ES-I3 (cell line): Measurements from ENCODE around the gene IRGQ.
"Not testable (repeated sequence)": the region's sequence is repeated elsewhere in the genome, so short reads cannot be mapped to it uniquely, and the experiment has no call there.

ENCODE experiments used
- H3K36me3 ChIP-seq: 2 replicates; pipeline ENCODE4 v1.6.1; 2013; ENCODE audit warnings: mild to moderate bottlenecking, low read length, control low read depth, moderate library complexity; ENCODE audit not compliant: insufficient read depth
- H3K4me1 ChIP-seq: 2 replicates; pipeline ENCODE4 v1.6.1; 2013; ENCODE audit warnings: mild to moderate bottlenecking, control low read depth, low read length; ENCODE audit not compliant: insufficient read depth
- H3K9ac ChIP-seq: 2 replicates; pipeline ENCODE4 v1.6.1; 2013; ENCODE audit warnings: low read depth, mild to moderate bottlenecking, low read length, moderate library complexity
- H3K9me3 ChIP-seq: 2 replicates; pipeline ENCODE4 v1.6.1; 2013; ENCODE audit warnings: mild to moderate bottlenecking, low read length, moderate library complexity; ENCODE audit not compliant: control insufficient read depth, insufficient read depth

The IRGQ gene

GRCh38 chr19:43597876-43598275 is 1.9 kb upstream of the IRGQ start:
- Histone ChIP-seq H3K4me1 (no peaks in the 10 kb centered on the region), H3K9ac (no peak overlapping the region), H3K9me3 (no peaks in the 10 kb centered on the region), H3K36me3 (peaks cover 7% of the 10 kb centered on the region; the same call in 1 of the 2 replicates)

DNA sequence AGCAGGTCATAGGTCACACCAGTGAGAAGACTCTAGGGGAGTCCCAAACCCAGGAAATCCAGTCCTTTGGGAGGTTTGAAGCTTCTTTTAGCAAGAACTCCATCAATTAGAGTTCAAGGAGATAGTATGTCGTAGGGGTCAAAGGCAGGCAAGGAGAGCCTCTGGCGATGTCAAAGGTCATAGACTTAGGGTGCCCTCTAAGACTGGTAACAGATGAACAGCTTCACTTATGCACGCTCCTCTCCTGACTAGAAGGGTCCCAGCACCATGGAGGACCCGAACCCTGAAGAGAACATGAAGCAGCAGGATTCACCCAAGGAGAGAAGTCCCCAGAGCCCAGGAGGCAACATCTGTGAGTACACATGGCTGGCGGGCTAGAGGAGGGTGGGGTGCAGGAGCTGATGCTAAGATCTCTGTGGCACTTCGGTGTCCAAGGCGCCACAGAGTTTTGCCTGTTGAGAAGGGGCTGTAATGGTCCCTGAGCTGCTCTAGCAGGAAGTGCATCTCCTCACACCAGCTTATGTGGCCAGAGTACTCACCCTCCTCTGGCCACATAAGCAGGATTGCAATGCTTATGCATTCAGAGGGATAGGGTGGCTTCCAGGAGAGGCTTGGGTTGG is 1.0 kb upstream of the IRGQ start:
- Histone ChIP-seq H3K4me1 (no peaks in the 10 kb centered on the region), H3K9ac (peak overlapping the region; percentile 76), H3K36me3 (peaks cover 7% of the 10 kb centered on the region; the same call in 1 of the 2 replicates)

DNA sequence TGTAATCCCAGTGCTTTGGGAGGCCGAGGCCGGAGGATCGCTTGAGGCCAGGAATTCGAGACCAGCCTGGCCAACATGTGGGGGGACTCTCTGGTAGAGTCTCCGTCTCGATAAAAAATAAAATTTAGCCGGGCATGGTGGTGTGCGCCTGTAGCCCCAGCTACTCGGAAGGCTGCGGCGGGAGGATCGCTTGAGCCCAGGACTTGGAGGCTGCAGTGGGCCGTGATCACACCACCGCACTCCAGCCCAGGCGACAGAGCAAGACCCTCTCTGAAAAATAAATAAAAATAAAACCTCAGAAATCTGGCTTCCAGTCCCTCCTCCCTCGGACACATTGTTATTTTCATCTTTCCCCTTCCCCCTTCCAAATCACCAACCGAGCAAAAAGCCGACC is 332 bp downstream of the IRGQ start:
- peak overlapping the region; percentile 69 for H3K9ac ChIP-seq
- peaks cover 7% of the 10 kb centered on the region; the same call in 1 of the 2 replicates for H3K36me3 ChIP-seq
- no peaks in the 10 kb centered on the region for H3K9me3 ChIP-seq
- H3K4me1 ChIP-seq, result no peaks in the 10 kb centered on the region

More for the DNA sequence above, 1.0 kb upstream of the IRGQ start:
- no peaks in the 10 kb centered on the region for H3K9me3 ChIP-seq

GRCh38 chr19:43594710-43595604 is 977 bp downstream of the IRGQ start:
- peak overlapping the region; percentile 69 for H3K9ac ChIP-seq
- peaks cover 6% of the 10 kb centered on the region; the same call in 1 of the 2 replicates for H3K36me3 ChIP-seq
- H3K4me1 ChIP-seq, result no peaks in the 10 kb centered on the region
- no peaks in the 10 kb centered on the region for H3K9me3 ChIP-seq

GRCh38 chr19:43594081-43594697 is 1.7 kb downstream of the IRGQ start:
- Histone ChIP-seq H3K9me3 (no peaks in the 10 kb centered on the region), H3K36me3 (peaks cover 4% of the 10 kb centered on the region; the same call in 1 of the 2 replicates), H3K9ac (no peak overlapping the region), H3K4me1 (no peaks in the 10 kb centered on the region)

DNA sequence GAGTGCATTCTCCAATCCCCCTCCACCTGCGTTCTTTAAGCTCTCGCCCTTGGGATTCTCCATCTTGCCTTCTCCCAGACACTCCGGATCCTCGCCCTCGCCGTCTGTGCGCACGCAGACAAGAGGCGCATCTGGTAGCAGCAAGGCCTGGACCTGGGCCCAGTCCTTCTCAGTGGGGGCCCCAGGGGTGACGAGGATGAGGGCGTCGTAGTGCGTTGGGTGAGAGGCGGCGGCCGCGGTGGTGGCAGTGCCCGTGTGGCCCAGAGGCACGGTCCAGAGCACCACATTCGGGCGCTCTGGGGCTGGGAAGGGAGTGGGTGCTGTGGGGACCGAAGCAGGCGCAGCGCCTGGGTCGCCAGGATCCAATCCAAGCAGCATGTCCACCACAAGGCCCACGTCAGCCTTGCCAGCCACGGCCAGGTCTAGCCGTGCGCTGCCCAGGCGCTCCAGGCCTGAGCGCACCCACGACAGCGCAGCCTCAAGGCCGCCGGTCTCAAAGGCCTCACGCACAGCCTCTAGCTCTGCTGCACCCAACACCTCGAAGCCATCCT is 3.1 kb downstream of the IRGQ start:
- Histone ChIP-seq H3K4me1 (no peaks in the 10 kb centered on the region), H3K9me3 (no peaks in the 10 kb centered on the region), H3K36me3 (peaks cover 4% of the 10 kb centered on the region; the same call in 1 of the 2 replicates), H3K9ac (no peak overlapping the region)

DNA sequence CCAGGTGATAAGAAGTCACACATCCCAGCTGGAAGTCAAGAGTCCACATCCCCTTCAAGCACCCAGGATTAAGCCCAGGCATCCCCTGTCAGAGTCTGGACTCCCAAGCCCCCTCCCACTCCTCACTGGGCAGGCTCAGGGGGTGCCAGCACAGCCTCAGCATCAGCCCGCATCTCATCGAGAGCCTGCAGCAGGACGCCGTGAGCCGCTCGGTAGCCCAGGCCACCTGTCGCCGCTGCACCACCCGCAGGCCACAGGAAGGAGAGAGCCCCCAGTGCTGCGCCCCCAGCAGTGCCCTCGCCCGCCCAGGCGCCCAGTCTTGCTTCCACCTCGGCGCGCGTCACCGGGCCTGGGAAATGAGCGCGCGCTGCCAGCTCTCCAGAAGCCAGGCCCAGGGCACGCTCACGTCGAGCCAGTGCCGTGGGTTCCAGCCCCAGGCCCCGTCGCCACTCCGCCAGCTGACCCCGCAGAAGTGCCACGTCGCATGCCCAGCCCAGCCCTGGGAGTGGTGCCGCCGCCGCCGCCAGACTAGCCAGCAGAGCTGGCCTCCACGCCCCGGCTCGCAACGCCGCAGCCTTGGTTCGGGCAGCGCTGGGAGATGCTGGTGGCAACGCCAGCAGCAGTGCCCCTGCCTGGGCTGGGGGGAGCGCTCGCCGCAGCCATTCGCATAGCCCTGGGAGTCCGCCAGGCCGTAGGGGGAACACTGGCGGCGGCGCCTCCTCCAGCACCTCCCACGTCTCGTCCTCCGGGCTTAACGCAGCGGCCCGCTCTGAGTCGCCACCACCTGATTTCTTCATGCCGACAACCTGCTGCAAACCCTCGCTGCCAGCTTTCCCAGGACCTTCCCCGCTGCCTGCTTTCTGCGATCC is 3.8 kb downstream of the IRGQ start:
- H3K4me1 ChIP-seq, result no peaks in the 10 kb centered on the region
- no peak overlapping the region for H3K9ac ChIP-seq
- no peaks in the 10 kb centered on the region for H3K9me3 ChIP-seq
- H3K36me3 ChIP-seq, result peaks cover 4% of the 10 kb centered on the region; the same call in 1 of the 2 replicates

- Histone ChIP-seq H3K9me3 (no peaks in the 10 kb centered on the region), H3K36me3 (peaks cover 4% of the 10 kb centered on the region; the same call in 1 of the 2 replicates), H3K4me1 (no peaks in the 10 kb centered on the region), H3K9ac (no peak overlapping the region)
Measured at GRCh38 chr19:43589678-43590077, 6.3 kb downstream of the IRGQ start.

DNA sequence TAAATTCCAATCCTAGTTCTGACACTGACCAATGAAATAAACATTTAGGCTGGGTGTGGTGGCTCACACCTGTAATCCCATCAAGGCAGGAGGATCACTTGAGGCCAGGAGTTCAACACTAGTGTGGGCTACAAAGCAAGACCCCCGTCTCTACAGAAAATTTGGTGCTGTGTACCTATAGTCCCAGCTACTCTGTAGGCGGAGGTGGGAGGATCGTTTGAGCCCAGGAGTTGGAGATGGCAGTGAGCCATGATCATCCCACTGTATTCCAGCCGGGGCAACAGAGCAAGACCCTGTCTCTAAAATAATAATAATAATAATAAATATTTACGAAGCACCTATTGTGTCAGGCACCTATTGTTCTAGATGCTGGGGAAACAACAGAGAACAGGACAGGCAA is 6.7 kb downstream of the IRGQ start:
- no peaks in the 10 kb centered on the region for H3K9me3 ChIP-seq
- H3K9ac ChIP-seq, result no peak overlapping the region
- H3K36me3 ChIP-seq, result peaks cover 4% of the 10 kb centered on the region; the same call in 1 of the 2 replicates
- H3K4me1 ChIP-seq, result no peaks in the 10 kb centered on the region

GRCh38 chr19:43587029-43587428 is 8.9 kb downstream of the IRGQ start:
- not testable (repeated sequence) for H3K36me3 ChIP-seq, H3K9ac ChIP-seq, H3K9me3 ChIP-seq, H3K4me1 ChIP-seq

DNA sequence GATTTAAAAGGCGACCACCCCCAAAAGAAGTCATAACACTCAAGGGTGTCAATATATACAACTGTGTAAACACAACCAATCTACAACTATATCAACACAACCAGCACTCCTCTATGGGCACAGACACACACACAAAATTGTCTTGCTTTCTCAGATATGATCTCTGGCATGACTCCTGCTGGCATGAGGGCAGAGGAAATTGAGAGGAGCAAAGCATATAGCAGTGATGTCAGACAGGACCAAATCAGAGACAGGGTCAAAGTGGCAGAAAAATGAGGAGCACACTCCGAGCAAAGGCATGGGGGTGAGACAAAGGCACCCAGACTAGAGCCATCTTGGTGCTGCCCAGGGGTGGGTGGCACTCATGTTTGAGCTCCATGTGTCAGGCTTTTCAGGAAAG is 9.6 kb downstream of the IRGQ start:
- Histone ChIP-seq H3K9me3 (no peaks in the 10 kb centered on the region), H3K4me1 (peaks cover 3% of the 10 kb centered on the region; the same call in 1 of the 2 replicates), H3K36me3 (no peaks in the 10 kb centered on the region), H3K9ac (no peak overlapping the region)

- H3K36me3 ChIP-seq, result no peaks in the 10 kb centered on the region
- peaks cover 3% of the 10 kb centered on the region; the same call in 1 of the 2 replicates for H3K4me1 ChIP-seq
- no peak overlapping the region for H3K9ac ChIP-seq
- no peaks in the 10 kb centered on the region for H3K9me3 ChIP-seq
Measured at GRCh38 chr19:43584484-43584883, 11.4 kb downstream of the IRGQ start.

DNA sequence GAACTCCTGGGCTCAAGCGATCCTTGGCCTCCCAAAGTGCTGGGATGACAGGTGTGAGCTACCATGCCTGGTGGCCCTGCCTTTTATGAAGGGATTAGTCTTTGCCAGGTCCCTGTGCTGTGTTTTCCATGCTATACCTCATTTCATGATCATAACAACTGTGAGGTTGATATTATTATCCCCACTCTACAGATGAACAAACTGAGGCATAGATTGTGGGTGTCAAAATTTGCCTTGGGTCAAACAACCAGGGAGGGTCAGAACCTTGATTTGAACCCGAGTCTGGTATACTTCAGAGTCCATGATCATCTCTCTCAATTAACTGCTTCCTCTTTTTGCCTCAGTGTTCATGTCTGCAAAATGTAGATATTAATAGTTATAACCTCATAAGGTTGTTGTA is 13.4 kb downstream of the IRGQ start:
- no peaks in the 10 kb centered on the region; the same call in 1 of the 2 replicates for H3K9me3 ChIP-seq
- no peak overlapping the region for H3K9ac ChIP-seq
- no peaks in the 10 kb centered on the region for H3K36me3 ChIP-seq
- H3K4me1 ChIP-seq, result peaks cover 3% of the 10 kb centered on the region; the same call in 1 of the 2 replicates
